Neutrophil (primary cell): ENCODE results near the gene ARPC1B.

ENCODE experiments used
- H3K27ac ChIP-seq: fragments of 200-600 bp; sonication (generic); 2 replicates; pipeline ENCODE4 v1.5.1; 2016; ENCODE audit warnings: mild to moderate bottlenecking, moderate library complexity
- H3K27me3 ChIP-seq: fragments of 200-600 bp; sonication (generic); 2 replicates; pipeline ENCODE4 v1.6.0; 2016; ENCODE audit warnings: mild to moderate bottlenecking
- H3K36me3 ChIP-seq: fragments of 200-600 bp; sonication (generic); 2 replicates; pipeline ENCODE4 v1.5.1; 2017
- H3K4me1 ChIP-seq, 2 experiments: fragments of 200-600 bp in 1 of 2; sonication (generic) in 1 of 2; 1 replicate in 1 of 2; 2 replicates in 1 of 2; pipeline versions ENCODE4 v1.5.1 to v1.6.1; 2013 to 2016; ENCODE audit warnings: low read depth in 1 of 2, low read length in 1 of 2, mild to moderate bottlenecking in 1 of 2, moderate library complexity in 1 of 2; ENCODE audit not compliant: control insufficient read depth in 1 of 2, insufficient read depth in 1 of 2
- H3K4me3 ChIP-seq, 2 experiments: fragments of 200-600 bp in 1 of 2; sonication (generic) in 1 of 2; 1 replicate in 1 of 2; 2 replicates in 1 of 2; pipeline ENCODE4 v1.5.1; 2013 to 2016; ENCODE audit warnings: low read depth in 1 of 2, low read length in 1 of 2, mild to moderate bottlenecking in 1 of 2, moderate library complexity in 1 of 2
- H3K9me3 ChIP-seq: fragments of 200-600 bp; sonication (generic); 2 replicates; pipeline ENCODE4 v1.5.1; 2016
- TF ChIP-seq, protein P1 (sequence below): fragments of 200-600 bp; sonication (generic); IDR thresholded peaks from 2 replicates; pipeline ENCODE4 v1.5.1; 2016; ENCODE audit warnings: antibody characterized with exemption

Gene ARPC1B

DNA sequence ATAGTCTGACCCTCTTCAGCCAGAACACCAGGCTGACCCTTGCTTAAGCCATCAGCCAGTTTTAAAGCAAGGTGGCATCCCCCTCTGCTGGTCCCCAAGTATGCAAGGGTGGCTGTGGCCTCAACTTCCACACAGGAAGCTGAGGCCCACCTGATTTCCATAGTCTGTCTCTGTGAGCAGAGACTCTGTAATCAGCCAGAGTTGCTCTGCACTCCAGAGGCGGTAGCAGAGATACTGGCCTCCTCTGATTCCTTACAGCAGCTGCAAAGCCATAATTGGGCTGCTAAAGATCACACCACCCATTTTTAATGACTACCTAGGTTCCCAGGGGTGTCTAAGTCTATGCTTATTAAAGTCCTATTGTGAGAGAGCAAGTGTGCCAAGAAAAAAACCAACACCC is 32.0 kb downstream of the ARPC1B start:
- Histone ChIP-seq H3K27me3 (no peaks in the 10 kb centered on the region), H3K27ac (no peak overlapping the region), H3K9me3 (no peaks in the 10 kb centered on the region), H3K4me3 (no peak overlapping the region), H3K36me3 (peaks cover 40% of the 10 kb centered on the region), H3K4me1 (peaks cover 35 to 38% of the 10 kb centered on the region in 2 experiments)
- TF ChIP-seq, protein P1, sequence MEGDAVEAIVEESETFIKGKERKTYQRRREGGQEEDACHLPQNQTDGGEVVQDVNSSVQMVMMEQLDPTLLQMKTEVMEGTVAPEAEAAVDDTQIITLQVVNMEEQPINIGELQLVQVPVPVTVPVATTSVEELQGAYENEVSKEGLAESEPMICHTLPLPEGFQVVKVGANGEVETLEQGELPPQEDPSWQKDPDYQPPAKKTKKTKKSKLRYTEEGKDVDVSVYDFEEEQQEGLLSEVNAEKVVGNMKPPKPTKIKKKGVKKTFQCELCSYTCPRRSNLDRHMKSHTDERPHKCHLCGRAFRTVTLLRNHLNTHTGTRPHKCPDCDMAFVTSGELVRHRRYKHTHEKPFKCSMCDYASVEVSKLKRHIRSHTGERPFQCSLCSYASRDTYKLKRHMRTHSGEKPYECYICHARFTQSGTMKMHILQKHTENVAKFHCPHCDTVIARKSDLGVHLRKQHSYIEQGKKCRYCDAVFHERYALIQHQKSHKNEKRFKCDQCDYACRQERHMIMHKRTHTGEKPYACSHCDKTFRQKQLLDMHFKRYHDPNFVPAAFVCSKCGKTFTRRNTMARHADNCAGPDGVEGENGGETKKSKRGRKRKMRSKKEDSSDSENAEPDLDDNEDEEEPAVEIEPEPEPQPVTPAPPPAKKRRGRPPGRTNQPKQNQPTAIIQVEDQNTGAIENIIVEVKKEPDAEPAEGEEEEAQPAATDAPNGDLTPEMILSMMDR, result no peak

DNA sequence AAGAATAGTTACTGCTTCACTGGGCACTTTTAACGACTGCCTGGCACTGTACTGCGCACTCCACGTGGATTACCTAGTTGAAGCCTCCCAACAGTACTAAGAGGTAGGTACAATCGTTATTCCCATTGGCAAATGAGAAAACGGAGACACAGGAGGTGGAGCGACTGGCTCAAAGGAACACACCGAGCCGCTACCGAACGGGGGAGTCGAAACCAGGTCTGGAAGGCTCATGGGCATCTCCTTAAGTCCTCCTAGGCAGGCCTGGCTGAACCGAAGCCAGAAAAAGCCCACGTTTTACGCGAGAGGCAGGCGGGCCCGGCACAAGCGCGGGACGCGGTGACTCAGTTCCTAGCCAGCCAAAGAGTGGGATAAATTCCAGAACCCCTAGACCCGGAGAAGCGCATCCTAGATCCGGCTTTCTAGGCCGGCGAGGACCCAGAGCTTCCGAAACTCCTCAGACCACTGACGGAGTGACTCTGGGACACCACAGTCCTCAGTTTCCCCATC is 33.4 kb downstream of the ARPC1B start:
- Histone ChIP-seq H3K4me1 (peaks cover 35 to 38% of the 10 kb centered on the region in 2 experiments), H3K27me3 (no peaks in the 10 kb centered on the region), H3K9me3 (no peaks in the 10 kb centered on the region), H3K27ac (peak overlapping the region; percentile 96), H3K36me3 (peaks cover 51% of the 10 kb centered on the region), H3K4me3 (peak overlapping the region; percentile 79 to 100)
- TF ChIP-seq, protein P1, result no peak

DNA sequence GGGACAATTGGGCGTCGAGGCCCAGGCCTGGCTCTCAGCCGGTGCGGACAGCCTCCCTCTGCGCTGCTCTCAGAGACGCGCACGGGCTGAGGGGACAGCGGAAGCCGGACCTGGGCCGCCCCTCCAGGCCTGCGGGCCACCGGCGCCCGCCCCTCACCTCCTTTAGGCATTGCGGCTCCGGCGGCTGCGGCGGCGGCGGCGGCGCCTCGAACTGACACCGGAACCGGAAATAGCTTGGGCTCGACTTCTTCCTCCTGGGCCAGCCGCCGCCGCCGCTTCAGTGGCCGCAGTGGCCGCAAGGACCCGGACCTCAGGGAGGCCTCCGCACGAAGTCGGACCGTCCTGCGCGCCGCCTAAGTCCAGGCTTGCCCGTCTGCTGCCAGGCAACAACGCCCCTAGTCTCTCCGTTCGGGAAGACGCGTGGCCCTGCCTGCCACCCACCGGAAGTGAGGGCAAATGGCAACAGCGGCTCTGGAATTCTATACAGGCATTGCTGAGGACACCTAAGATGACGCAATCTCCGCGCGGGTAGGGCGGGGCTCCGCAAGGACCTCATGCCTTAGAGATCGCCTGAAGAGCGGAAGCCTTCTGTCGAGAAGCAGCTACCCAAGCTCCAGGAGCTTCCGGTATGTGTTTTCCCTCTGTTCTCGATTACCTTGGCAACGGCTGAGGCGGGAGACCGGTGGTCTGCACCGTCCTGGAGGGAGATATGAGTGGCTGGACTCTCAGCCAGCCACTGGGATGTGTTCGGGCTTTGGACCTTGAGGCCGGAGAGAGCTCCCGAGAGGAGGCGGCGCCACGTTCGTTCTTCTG is 34.1 kb downstream of the ARPC1B start, which contains the start of the genes BUD31 and PDAP1:
BUD31 (plus strand) TSS at position 591 of the 813 bp plus-strand sequence. CDS start 2,124 bp downstream, outside the sequence.
PDAP1 (minus strand) TSS at position 219 of the 813 bp plus-strand sequence; CDS start at position 170, 49 bp downstream.
- TF ChIP-seq, protein P1, result peak; percentile 61
- peak within 1 kb of the TSS; percentile 96 for H3K27ac ChIP-seq
- no peaks in the 10 kb centered on the region for H3K9me3 ChIP-seq
- H3K27me3 ChIP-seq, result no peaks in the 10 kb centered on the region
- H3K4me1 ChIP-seq, result peaks cover 35 to 38% of the 10 kb centered on the region in 2 experiments
- peaks cover 51% of the 10 kb centered on the region for H3K36me3 ChIP-seq
- peak within 1 kb of the TSS; percentile 79 to 100 for H3K4me3 ChIP-seq

DNA sequence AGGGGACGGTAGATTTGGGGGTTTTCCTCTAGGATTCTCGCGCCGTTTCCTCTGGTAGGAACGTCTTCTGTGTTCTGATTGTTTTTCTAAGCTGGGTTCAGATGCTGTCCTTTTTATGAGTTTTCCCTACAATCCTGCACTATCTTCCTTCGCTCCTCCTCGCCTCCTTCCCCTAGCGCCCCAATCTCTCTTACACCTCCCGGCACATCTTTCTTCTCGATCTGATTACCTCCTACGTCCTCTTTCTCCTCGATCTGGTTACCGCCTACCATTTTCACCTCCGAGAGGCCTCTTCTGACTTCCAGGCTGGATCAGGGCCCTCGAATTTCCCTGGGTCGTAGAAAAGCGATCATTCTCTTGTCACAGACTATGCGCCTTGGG is 34.7 kb downstream of the ARPC1B start:
- H3K27me3 ChIP-seq, result no peaks in the 10 kb centered on the region
- TF ChIP-seq, protein P1, result no peak
- H3K36me3 ChIP-seq, result peaks cover 51% of the 10 kb centered on the region
- peak overlapping the region; percentile 79 to 100 for H3K4me3 ChIP-seq
- peaks cover 35 to 38% of the 10 kb centered on the region in 2 experiments for H3K4me1 ChIP-seq
- no peaks in the 10 kb centered on the region for H3K9me3 ChIP-seq
- H3K27ac ChIP-seq, result peak overlapping the region; percentile 96

DNA sequence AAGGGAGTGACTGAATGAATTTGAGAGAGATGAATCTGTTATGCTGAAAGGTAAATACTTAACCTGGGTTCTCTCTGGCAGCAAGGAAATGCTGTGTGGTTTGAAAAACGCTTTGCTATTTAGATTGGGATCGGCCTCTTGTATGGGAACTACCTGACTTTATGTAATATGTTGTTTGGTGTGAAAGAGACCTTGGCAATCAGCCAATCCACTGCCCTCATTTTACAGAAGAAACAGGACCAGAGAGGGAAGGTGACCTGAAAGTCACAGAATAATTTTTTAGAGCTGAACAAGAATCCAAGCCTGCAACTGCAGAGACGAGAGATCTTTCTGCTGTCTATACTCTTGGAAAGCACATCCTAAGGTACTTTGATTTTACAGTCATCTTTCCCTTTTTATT is 35.3 kb downstream of the ARPC1B start:
- Histone ChIP-seq H3K36me3 (peaks cover 51% of the 10 kb centered on the region), H3K9me3 (no peaks in the 10 kb centered on the region), H3K4me1 (peaks cover 35 to 38% of the 10 kb centered on the region in 2 experiments), H3K27me3 (no peaks in the 10 kb centered on the region), H3K27ac (peak overlapping the region; percentile 96), H3K4me3 (peak overlapping the region; percentile 79 to 100)
- TF ChIP-seq, protein P1, result no peak
